Testis (tissue), 2 donors: ENCODE measurements around the gene ACBD4.

Source experiments
- CTCF ChIP-seq, 3 experiments: fragments of 450-650 bp in 2 of 3; fragments of 200-600 bp in 1 of 3; sonication (generic) in 1 of 3; IDR thresholded peaks; one replicate each; pipeline ENCODE4 v1.5.1; 2016 to 2019; ENCODE audit warnings: antibody characterized with exemption in 3 of 3, mild to moderate bottlenecking in 2 of 3, moderate library complexity in 1 of 3
- POLR2A ChIP-seq: fragments of 450-650 bp; IDR thresholded peaks from one replicate; pipeline ENCODE4 v1.6.1; 2017; ENCODE audit warnings: antibody characterized with exemption, mild to moderate bottlenecking, moderate library complexity

DNA sequence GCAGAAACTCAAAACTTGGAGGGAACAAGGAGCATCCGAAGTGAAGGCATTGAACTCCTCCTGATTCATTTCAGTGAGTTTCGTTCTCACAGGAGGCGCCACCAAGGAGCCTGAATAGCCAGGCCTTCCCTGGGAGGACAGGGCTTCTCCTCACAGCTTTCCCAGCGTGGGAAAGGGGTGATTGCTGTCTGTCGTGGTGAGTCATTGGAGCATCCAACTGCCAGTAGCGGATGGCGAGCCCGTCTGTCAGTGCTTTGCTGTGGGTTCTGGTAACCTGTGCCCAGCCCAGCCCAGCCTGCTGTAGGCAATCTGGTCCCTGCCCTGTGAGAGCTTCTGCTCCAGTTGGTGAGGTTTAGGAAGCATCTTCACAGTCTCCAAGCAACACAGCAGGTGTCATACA lies 31.5 kb upstream of the ACBD4 start:
- TF ChIP-seq CTCF (IDR thresholded peaks at IDR 0.05) = no peak
- TF ChIP-seq POLR2A = no peak
